OCI-LY1 (cell line): Measurements from ENCODE around the gene BDNF.

ENCODE experiments used
- H2AFZ ChIP-seq: fragments of 200-600 bp; sonication (generic), shearing (Covaris generic); 2 replicates; pipeline ENCODE4 v1.6.0; 2014; ENCODE audit warnings: antibody characterized with exemption, mild to moderate bottlenecking, low read length
- H3F3A ChIP-seq: fragments of 200-600 bp; sonication (generic), shearing (Covaris generic); 2 replicates; pipeline ENCODE4 v1.6.0; 2014; ENCODE audit warnings: mild to moderate bottlenecking, antibody characterized with exemption, low read length, moderate library complexity; ENCODE audit not compliant: insufficient read depth
- H3K27ac ChIP-seq: fragments of 200-600 bp; sonication (generic); 2 replicates; pipeline ENCODE4 v1.5.1; 2014; ENCODE audit warnings: low read length, mixed run types, mild to moderate bottlenecking, low read depth; ENCODE audit not compliant: poor library complexity, severe bottlenecking
- H3K27me3 ChIP-seq: fragments of 200-600 bp; sonication (generic); 2 replicates; pipeline ENCODE4 v1.6.0; 2014; ENCODE audit warnings: antibody characterized with exemption, mild to moderate bottlenecking, low read length, moderate library complexity; ENCODE audit not compliant: insufficient read depth
- H3K36me3 ChIP-seq: fragments of 200-600 bp; sonication (generic); 2 replicates; pipeline ENCODE4 v1.6.1; 2014; ENCODE audit warnings: mild to moderate bottlenecking, antibody characterized with exemption, low read length, moderate library complexity, mixed read lengths; ENCODE audit not compliant: insufficient read depth
- H3K4me1 ChIP-seq: fragments of 200-600 bp; sonication (generic); 2 replicates; pipeline ENCODE4 v1.5.1; 2014; ENCODE audit warnings: mild to moderate bottlenecking, low read length, moderate library complexity; ENCODE audit not compliant: insufficient read depth, severe bottlenecking
- H3K4me2 ChIP-seq: fragments of 200-600 bp; sonication (generic), shearing (Covaris generic); 2 replicates; pipeline ENCODE4 v1.6.1; 2014; ENCODE audit warnings: low read length
- H3K4me3 ChIP-seq: fragments of 200-600 bp; sonication (generic); 2 replicates; pipeline ENCODE4 v1.5.1; 2014; ENCODE audit warnings: low read length, low read depth, mild to moderate bottlenecking, mixed read lengths; ENCODE audit not compliant: poor library complexity, severe bottlenecking
- H3K79me2 ChIP-seq: fragments of 200-600 bp; shearing (Covaris generic); 2 replicates; pipeline ENCODE4 v1.6.1; 2016; ENCODE audit warnings: mixed run types, low read length, mixed read lengths; ENCODE audit not compliant: insufficient read depth
- H3K9ac ChIP-seq: fragments of 200-600 bp; sonication (generic), shearing (Covaris generic); 2 replicates; pipeline ENCODE4 v1.6.1; 2014; ENCODE audit warnings: mild to moderate bottlenecking, low read length, mixed read lengths
- H3K9me2 ChIP-seq: fragments of 200-600 bp; sonication (generic), shearing (Covaris generic); 2 replicates; pipeline ENCODE4 v1.6.1; 2014; ENCODE audit warnings: low read depth, mild to moderate bottlenecking, low read length, mixed read lengths
- H3K9me3 ChIP-seq: fragments of 200-600 bp; shearing (Covaris generic); 2 replicates; pipeline ENCODE4 v1.6.1; 2014; ENCODE audit warnings: low read length, mixed read lengths
- H4K20me1 ChIP-seq: fragments of 200-600 bp; sonication (generic), shearing (Covaris generic); 2 replicates; pipeline ENCODE4 v1.6.0; 2016; ENCODE audit warnings: mild to moderate bottlenecking, low read length; ENCODE audit not compliant: insufficient read depth
- EZH2 ChIP-seq: fragments of 200-600 bp; sonication (generic), shearing (Covaris generic); IDR thresholded peaks from 2 replicates; pipeline ENCODE4 v1.8.0; 2017; ENCODE audit warnings: borderline replicate concordance, mixed run types, mild to moderate bottlenecking, antibody characterized with exemption, low read length, moderate library complexity, mixed read lengths
- TF ChIP-seq, protein P1 (sequence below): fragments of 200-600 bp; sonication (generic), shearing (Covaris generic); IDR thresholded peaks from 2 replicates; pipeline ENCODE4 v1.5.1; 2017; ENCODE audit warnings: mild to moderate bottlenecking, antibody characterized with exemption, low read length, moderate library complexity, mixed read lengths

BDNF gene

DNA sequence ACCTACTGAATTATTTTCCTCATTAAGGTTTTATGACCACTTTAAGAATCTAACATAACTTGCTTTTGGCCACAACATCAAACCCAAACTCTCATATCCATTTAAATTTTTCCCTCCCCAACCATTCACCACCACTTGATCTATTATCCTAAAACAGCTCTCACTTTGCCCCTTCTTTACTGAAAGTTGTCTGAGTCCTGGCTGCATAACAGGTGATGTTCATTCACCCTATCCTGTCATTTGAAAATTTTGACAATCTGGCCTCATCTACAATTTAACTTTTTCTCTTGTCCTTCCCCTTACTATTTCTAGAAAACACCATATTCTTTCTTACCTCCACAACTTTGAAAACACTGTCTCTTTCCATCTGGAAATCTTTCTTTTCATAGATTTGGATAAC lies 89.3 kb downstream of the BDNF start:
- no peaks in the 10 kb centered on the region for H3K9me3 ChIP-seq
- H2AFZ ChIP-seq, result no peak overlapping the region
- no peak overlapping the region for H3K4me3 ChIP-seq
- H3K27ac ChIP-seq, result no peak overlapping the region
- H3F3A ChIP-seq, result no peaks in the 10 kb centered on the region
- H3K4me1 ChIP-seq, result no peaks in the 10 kb centered on the region
- H3K79me2 ChIP-seq, result no peaks in the 10 kb centered on the region
- H3K9ac ChIP-seq, result no peak overlapping the region
- H3K27me3 ChIP-seq, result no peaks in the 10 kb centered on the region
- TF ChIP-seq, protein P1, sequence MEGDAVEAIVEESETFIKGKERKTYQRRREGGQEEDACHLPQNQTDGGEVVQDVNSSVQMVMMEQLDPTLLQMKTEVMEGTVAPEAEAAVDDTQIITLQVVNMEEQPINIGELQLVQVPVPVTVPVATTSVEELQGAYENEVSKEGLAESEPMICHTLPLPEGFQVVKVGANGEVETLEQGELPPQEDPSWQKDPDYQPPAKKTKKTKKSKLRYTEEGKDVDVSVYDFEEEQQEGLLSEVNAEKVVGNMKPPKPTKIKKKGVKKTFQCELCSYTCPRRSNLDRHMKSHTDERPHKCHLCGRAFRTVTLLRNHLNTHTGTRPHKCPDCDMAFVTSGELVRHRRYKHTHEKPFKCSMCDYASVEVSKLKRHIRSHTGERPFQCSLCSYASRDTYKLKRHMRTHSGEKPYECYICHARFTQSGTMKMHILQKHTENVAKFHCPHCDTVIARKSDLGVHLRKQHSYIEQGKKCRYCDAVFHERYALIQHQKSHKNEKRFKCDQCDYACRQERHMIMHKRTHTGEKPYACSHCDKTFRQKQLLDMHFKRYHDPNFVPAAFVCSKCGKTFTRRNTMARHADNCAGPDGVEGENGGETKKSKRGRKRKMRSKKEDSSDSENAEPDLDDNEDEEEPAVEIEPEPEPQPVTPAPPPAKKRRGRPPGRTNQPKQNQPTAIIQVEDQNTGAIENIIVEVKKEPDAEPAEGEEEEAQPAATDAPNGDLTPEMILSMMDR, result no peak
- no peak for TF ChIP-seq EZH2
- H3K36me3 ChIP-seq, result no peaks in the 10 kb centered on the region
- no peaks in the 10 kb centered on the region for H3K9me2 ChIP-seq
- no peaks in the 10 kb centered on the region for H4K20me1 ChIP-seq
- no peak overlapping the region for H3K4me2 ChIP-seq

DNA sequence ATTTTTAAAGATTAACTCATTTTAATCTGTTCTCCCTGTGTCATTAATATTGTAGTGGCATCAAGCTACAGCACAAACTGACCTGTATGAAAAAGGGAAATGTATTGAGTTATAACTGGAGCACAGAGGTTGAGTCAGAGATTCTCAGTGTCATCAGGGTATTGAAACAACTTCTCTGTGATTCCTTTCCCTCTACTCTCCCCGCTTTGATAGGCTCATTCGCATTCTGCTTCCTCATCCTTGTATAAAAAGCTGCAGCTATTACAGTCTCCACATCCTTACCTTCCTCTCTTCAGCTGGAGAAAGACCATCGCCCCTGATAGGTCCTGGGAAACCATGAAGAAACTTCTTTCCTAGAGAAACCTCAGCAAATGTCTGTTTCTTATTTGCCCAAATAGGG lies 90.0 kb downstream of the BDNF start:
- Histone ChIP-seq H3K9me2 (no peaks in the 10 kb centered on the region), H3K36me3 (no peaks in the 10 kb centered on the region), H2AFZ (no peak overlapping the region), H3F3A (no peaks in the 10 kb centered on the region), H3K4me1 (no peaks in the 10 kb centered on the region), H3K27ac (no peak overlapping the region), H3K79me2 (no peaks in the 10 kb centered on the region), H4K20me1 (no peaks in the 10 kb centered on the region), H3K4me3 (no peak overlapping the region), H3K27me3 (no peaks in the 10 kb centered on the region), H3K4me2 (no peak overlapping the region), H3K9ac (no peak overlapping the region), H3K9me3 (no peaks in the 10 kb centered on the region)
- TF ChIP-seq, protein P1, result no peak
- TF ChIP-seq EZH2, result no peak

DNA sequence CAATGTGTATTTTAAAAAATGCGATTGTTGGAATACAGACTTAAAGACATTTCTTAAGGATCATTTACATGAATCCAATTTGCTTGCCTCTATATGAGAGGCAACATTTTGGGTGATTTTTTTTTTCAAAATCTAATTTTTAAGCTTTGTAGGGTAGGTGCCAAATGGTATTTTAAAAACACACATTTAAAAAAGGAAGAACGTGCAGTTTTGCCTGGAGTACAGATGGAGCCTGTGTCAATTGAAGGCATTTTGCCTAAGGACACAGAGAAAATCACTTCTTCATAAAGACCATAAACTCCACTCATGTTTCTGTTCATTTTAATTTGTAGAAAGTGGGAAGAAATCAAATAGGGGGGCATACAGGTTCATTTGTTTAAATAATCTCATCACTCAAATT lies 91.3 kb downstream of the BDNF start:
- no peaks in the 10 kb centered on the region for H3K36me3 ChIP-seq
- no peak overlapping the region for H3K4me2 ChIP-seq
- no peak overlapping the region for H2AFZ ChIP-seq
- no peaks in the 10 kb centered on the region for H3K9me2 ChIP-seq
- no peaks in the 10 kb centered on the region for H4K20me1 ChIP-seq
- no peak overlapping the region for H3K27ac ChIP-seq
- TF ChIP-seq, protein P1, result no peak
- no peak for TF ChIP-seq EZH2
- H3K4me1 ChIP-seq, result no peaks in the 10 kb centered on the region
- no peak overlapping the region for H3K9ac ChIP-seq
- H3K9me3 ChIP-seq, result no peaks in the 10 kb centered on the region
- no peaks in the 10 kb centered on the region for H3K79me2 ChIP-seq
- no peak overlapping the region for H3K4me3 ChIP-seq
- H3F3A ChIP-seq, result no peaks in the 10 kb centered on the region
- H3K27me3 ChIP-seq, result no peaks in the 10 kb centered on the region
